A673 (cell line): Measurements from ENCODE around the gene SLC25A21.

ENCODE experiments used
- CTCF ChIP-seq: fragments of 300-800, 200-600 bp; sonication (generic); conservative IDR thresholded peaks from 2 replicates; pipeline ENCODE4 v1.5.1; 2017; ENCODE audit warnings: low read depth, mild to moderate bottlenecking, antibody characterized with exemption, low read length, moderate library complexity, mixed read lengths
- EZH2 ChIP-seq: fragments of 200-600 bp; sonication (generic); IDR thresholded peaks from 2 replicates; pipeline ENCODE4 v1.6.1; 2017; ENCODE audit warnings: borderline replicate concordance, low read depth, mild to moderate bottlenecking, mixed read lengths, antibody characterized with exemption, low read length; ENCODE audit not compliant: poor library complexity, severe bottlenecking

GRCh38 chr14:36938678-36939077, 233.7 kb downstream of the SLC25A21 start:
- TF ChIP-seq CTCF (no peak), EZH2 (no peak)
